Left ventricle myocardium superior (tissue), 1 donor: ENCODE results near the gene FOXK2. TPM values are rescaled to one million over a fixed set of nuclear protein-coding genes. Genes with fewer than 3 reads are reported as not detected.
"Not testable (repeated sequence)": the region's sequence is repeated elsewhere in the genome, so short reads cannot be mapped to it uniquely, and the experiment has no call there.

ENCODE experiments used
- ATAC-seq: fragments of 200-7000 bp; cut with Tn5 transposase; one replicate; pipeline ENCODE4 v1.9.1; 2020; ENCODE audit warnings: mild to moderate bottlenecking, moderate library complexity
- DNase-seq: peaks from one replicate; pipeline ENCODE4 v3.0.0-alpha.2; 2020
- intact Hi-C: fragments of 100-400 bp; cut with micrococcal nuclease; formaldehyde crosslinking; loops from one replicate; pipeline ENCODE4 v1.11.0; 2022
- total RNA-seq: library from RNA; stranded (reverse); fragmentation: NEBNext Ultra II Directional; extraction: Animal tissue kit (Norgen Biotek cat#: 25700); gene quantifications from one replicate; pipeline ENCODE4 v1.2.1, GENCODE V29; 2021
- donor health status: DM: no; HTN: yes; CAD: no; lungs with severe emphysema.

FOXK2 gene
- total RNA-seq, 1 donor from 2014 or later: 41.5 TPM

- ATAC-seq (no peak), DNase-seq (no peak)
- intact Hi-C loops: no loop called here
These were observed 5.0 kb downstream of the FOXK2 start for GRCh38 chr17:82524540-82524939.

- intact Hi-C loops: no loop called here
- no peak for ATAC-seq
- no peak for DNase-seq
These were observed 6.2 kb downstream of the FOXK2 start for GRCh38 chr17:82525712-82526111.

- peak; percentile 35 for ATAC-seq
- no peak for DNase-seq
- intact Hi-C loops: no loop called here
These were observed 8.4 kb downstream of the FOXK2 start for GRCh38 chr17:82527898-82528297.

- intact Hi-C loops: no loop called here
- DNase-seq (peak; percentile 68), ATAC-seq (peak; percentile 90)
These were observed 9.1 kb downstream of the FOXK2 start for GRCh38 chr17:82528484-82529265.

- DNase-seq: no peak
- no peak for ATAC-seq
- intact Hi-C loops: no loop called here
These were observed 10.4 kb downstream of the FOXK2 start for GRCh38 chr17:82529914-82530300.

GRCh38 chr17:82531431-82531881 is 11.9 kb downstream of the FOXK2 start:
- DNase-seq (no peak), ATAC-seq (no peak)
- intact Hi-C loops: no loop called here

- peak; percentile 5 for ATAC-seq
- intact Hi-C loops: no loop called here
- DNase-seq: peak; percentile 14
These were observed 14.9 kb downstream of the FOXK2 start for GRCh38 chr17:82534401-82534812.

GRCh38 chr17:82536512-82537201 is 17.1 kb downstream of the FOXK2 start:
- peak; percentile 62 for ATAC-seq
- DNase-seq: no peak
- intact Hi-C loops: no loop called here

- DNase-seq: peak; percentile 13
- intact Hi-C loops, ATAC-seq: not testable (repeated sequence)
These were observed 17.7 kb downstream of the FOXK2 start for GRCh38 chr17:82537228-82537627.

- intact Hi-C loops: not testable (repeated sequence)
These were observed 19.5 kb downstream of the FOXK2 start for GRCh38 chr17:82539076-82539475.

GRCh38 chr17:82542439-82542838 is 22.9 kb downstream of the FOXK2 start:
- intact Hi-C loops: no loop called here
- DNase-seq (no peak), ATAC-seq (no peak)

More at GRCh38 chr17:82539076-82539475, 19.5 kb downstream of the FOXK2 start:
- peak; percentile 8 for DNase-seq
- ATAC-seq: not testable (repeated sequence)

- intact Hi-C loops: no loop called here
- ATAC-seq (peak; percentile 77), DNase-seq (peak; percentile 77)
These were observed 25.0 kb downstream of the FOXK2 start for GRCh38 chr17:82544431-82545070.

- intact Hi-C loops: no loop called here
- ATAC-seq: peak; percentile 77
- DNase-seq: no peak
These were observed 25.5 kb downstream of the FOXK2 start for GRCh38 chr17:82545071-82545462.

GRCh38 chr17:82547981-82548380 is 28.4 kb downstream of the FOXK2 start:
- no peak for DNase-seq
- intact Hi-C loops: no loop called here
- no peak for ATAC-seq

GRCh38 chr17:82548681-82549303 is 29.3 kb downstream of the FOXK2 start:
- intact Hi-C loops: no loop called here
- DNase-seq: peak; percentile 54
- peak; percentile 25 for ATAC-seq

GRCh38 chr17:82551779-82552457 is 32.4 kb downstream of the FOXK2 start:
- intact Hi-C loops: no loop called here
- ATAC-seq (peak; percentile 74), DNase-seq (peak; percentile 82)

- DNase-seq (no peak), ATAC-seq (peak; percentile 25)
- intact Hi-C loops: no loop called here
These were observed 33.0 kb downstream of the FOXK2 start for GRCh38 chr17:82552580-82552979.

- peak; percentile 54 for ATAC-seq
- intact Hi-C loops: no loop called here
- peak; percentile 41 for DNase-seq
These were observed 33.8 kb downstream of the FOXK2 start for GRCh38 chr17:82553210-82553930.
